HFF-Myc (cell line): ENCODE data around the gene EDIL3.

Experiments used
- DNase-seq: peaks from one replicate; pipeline ENCODE4 v3.0.0-alpha.2; 2011; ENCODE audit warnings: low read depth; ENCODE audit errors: extremely low read depth
- H3K4me3 ChIP-seq: replicated peaks from 2 replicates; pipeline ENCODE4 v1.5.1; 2011; ENCODE audit warnings: low read depth, mild to moderate bottlenecking, control low read depth, low read length
- TF ChIP-seq, protein P1 (sequence below): IDR thresholded peaks from 2 replicates; pipeline ENCODE4 v1.5.1; 2012; ENCODE audit warnings: mild to moderate bottlenecking, low read depth, low read length, control low read depth; ENCODE audit errors: missing control alignments

Gene EDIL3

DNA sequence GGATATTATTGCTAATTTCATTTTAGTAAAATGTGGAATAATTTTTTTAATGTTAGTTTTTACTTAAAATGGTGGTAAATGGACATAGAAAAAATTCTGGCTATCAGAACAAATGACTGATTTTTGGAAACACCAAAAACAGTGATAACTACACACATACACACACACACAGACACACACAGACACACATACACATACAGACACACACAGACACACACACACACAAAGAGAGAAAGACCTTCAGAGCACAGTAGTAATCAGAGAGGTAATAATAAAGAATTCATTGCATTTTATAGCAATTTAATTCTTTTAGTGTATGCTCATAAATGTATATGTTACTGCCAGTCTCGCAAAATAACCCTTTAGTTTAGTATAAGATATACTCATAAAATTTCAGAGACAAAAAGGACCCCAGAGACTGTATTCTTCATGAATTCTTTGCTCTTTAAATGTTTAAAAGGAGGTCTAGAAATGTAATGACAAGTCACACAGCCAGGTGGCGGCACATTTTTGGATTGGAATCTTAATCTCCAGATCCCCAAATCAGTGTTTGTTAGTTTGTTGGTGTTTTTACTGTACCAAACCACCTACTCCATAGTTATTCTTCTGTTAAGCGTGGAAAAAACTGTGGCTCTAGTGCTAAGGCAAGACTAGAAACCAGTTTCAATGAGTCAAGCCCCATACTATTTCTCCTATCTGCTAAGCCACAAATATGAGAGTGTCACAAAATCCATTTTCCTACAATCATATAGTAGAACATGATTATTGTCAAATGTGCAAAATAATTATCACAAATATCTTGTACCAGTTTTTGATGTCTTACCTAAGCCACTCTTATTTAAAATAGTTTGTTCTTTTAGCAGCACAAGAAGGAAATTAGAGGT, 109.9 kb downstream of the EDIL3 start:
- no peak for DNase-seq
- H3K4me3 ChIP-seq = no peak overlapping the region
- TF ChIP-seq, protein P1, sequence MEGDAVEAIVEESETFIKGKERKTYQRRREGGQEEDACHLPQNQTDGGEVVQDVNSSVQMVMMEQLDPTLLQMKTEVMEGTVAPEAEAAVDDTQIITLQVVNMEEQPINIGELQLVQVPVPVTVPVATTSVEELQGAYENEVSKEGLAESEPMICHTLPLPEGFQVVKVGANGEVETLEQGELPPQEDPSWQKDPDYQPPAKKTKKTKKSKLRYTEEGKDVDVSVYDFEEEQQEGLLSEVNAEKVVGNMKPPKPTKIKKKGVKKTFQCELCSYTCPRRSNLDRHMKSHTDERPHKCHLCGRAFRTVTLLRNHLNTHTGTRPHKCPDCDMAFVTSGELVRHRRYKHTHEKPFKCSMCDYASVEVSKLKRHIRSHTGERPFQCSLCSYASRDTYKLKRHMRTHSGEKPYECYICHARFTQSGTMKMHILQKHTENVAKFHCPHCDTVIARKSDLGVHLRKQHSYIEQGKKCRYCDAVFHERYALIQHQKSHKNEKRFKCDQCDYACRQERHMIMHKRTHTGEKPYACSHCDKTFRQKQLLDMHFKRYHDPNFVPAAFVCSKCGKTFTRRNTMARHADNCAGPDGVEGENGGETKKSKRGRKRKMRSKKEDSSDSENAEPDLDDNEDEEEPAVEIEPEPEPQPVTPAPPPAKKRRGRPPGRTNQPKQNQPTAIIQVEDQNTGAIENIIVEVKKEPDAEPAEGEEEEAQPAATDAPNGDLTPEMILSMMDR = peak; percentile 30

DNA sequence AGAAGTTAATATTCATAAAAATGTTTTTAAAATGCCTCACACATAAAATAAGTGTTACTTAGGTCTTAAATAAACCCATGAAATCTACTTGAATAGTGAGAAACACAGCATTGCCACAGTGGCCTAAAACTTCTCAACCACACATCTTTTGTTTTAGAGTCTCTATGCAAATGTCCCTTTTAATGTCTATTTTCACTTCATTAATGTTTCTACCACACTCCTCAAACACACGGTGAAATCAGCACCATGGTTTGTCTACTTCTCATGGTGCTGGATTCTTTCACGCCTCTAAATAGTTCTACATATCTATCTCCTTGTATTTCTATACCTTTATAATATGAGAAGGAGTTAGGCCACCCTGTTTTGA, 111.2 kb downstream of the EDIL3 start:
- TF ChIP-seq, protein P1 = no peak
- no peak overlapping the region for H3K4me3 ChIP-seq
- DNase-seq = no peak

DNA sequence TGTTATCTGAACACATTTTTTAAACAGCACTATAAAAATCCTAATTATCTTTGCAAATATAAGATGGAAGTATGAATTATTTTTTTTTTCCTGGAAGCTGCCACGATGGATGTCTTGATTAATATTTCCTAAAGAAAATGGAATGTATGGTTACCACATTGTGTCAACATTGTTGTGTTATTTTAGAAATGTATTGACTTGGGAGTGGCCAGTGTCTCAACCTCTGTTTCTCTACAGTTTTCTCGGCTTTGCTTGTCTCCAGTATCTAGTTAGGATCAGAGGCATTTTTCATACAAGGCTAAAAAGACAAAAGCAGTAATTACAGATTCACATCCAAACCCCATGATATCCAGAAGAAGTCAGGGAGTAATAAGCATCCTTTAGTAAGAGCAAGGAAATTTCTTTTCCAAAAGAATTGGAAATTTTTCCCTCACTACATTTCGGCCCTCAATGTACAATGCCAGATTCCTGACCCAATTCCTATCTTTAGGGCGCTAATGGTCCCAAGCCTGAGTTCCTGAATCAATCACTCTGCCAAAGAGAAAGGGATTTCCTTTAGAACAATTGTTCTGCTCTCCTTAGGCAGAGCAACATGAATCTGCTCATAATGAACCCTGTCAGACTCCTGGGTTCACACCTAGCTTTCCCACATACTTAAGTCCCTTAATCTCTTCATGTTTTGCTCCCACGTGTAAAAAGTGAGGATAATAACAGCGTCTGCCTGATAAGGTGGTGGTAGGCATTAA, 111.7 kb downstream of the EDIL3 start:
- no peak overlapping the region for H3K4me3 ChIP-seq
- no peak for DNase-seq
- TF ChIP-seq, protein P1 = no peak

DNA sequence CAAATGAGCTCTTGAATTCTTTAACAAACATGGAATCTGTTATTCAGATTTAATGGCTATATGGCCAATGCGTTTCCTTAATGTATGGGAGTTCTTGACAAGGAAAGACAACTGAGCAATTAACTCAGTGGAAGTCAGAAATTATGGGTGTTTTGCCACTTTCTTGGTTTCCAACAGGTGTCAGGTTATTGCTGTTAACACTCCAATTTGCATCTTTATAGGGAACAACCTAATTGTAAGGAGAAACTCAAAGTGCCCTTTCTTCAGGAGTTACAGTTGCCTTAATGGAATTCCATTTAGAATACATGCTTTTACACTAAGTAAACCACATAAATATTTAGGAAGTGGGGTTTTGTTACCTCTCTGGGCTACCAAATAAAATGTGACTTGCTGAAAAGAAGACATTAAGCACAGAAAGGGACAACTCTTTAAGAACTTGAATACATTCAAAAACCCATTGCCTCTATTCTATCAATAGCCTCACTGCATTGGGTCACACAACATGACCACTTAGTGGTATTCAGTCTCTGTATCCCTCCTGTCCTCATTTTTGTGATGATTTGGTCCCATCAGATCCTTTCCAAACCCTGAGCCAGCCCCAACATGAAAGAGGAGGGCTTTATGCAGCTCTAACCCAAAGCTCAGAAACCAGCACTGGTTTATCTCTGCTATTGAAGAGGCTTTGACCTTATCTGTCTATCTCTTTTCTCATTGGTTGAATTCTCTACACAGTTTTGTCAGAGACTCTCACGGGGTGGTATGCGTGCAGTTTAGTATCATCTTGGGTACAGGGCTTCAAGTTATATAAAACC, 118.7 kb downstream of the EDIL3 start:
- H3K4me3 ChIP-seq = no peak overlapping the region
- no peak for DNase-seq
- TF ChIP-seq, protein P1 = no peak

DNA sequence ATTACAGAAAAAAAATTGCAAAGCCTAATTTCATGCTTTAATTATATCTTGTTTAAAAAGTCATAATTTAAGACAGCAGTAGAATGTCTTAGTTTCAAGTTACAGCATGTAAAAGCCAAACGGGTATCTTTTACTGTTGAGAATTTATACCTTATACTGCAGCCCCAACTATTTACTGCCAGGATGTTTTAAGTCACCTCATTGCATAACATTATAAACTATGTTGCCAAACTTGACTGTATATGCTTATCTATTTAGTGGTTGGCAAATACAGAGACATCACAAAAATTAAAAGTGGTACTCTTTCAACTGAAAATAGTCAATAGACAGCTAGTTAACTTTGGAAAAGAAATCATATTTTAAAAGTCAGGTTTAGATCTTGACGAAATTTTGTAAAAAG, 119.5 kb downstream of the EDIL3 start:
- no peak overlapping the region for H3K4me3 ChIP-seq
- TF ChIP-seq, protein P1 = no peak
- DNase-seq = no peak

DNA sequence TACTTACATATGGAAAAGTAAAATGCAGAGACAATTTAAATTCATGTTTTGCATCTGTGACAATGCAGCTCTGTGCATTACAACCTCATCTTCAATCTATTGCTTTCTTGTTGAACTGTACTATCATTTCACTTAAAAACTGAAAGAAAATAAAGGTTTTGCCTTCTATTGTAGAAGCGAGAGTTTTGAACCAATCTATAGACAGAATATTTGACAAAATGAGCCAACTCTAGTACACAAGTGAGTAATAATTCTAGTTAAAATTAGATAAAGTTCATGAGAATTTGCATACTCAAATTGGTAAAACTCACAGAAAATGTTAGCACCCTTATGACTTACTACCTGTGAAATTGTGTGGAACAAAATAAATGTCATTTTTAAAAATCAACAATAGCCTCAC, 123.7 kb downstream of the EDIL3 start:
- TF ChIP-seq, protein P1 = no peak
- H3K4me3 ChIP-seq = no peak overlapping the region
- DNase-seq = no peak
